ENCODE results near the gene CDH12.

CDH12 gene

GRCh38 chr5:22734907-22735306, 118.2 kb downstream of the CDH12 start:
- no peak for TF ChIP-seq CTCF (conservative IDR thresholded peaks at IDR 0.05; ENCODE audit: low read depth, low read length)
- no peak for DNase-seq (ENCODE audit: low read depth)
- no peak overlapping the region for H3K4me3 ChIP-seq (ENCODE audit: low read length)

- no peak for TF ChIP-seq CTCF (conservative IDR thresholded peaks at IDR 0.05; ENCODE audit: low read depth, low read length)
- no peak overlapping the region for H3K4me3 ChIP-seq (ENCODE audit: low read length)
- no peak for DNase-seq (ENCODE audit: low read depth)
Observed at GRCh38 chr5:22728610-22729009, 124.5 kb downstream of the CDH12 start.

- no peak for TF ChIP-seq CTCF (conservative IDR thresholded peaks at IDR 0.05; ENCODE audit: low read depth, low read length)
- DNase-seq (ENCODE audit: low read depth): no peak
- no peak overlapping the region for H3K4me3 ChIP-seq (ENCODE audit: low read length)
Observed at GRCh38 chr5:22722491-22722890, 130.7 kb downstream of the CDH12 start.

- no peak overlapping the region for H3K4me3 ChIP-seq (ENCODE audit: low read length)
- no peak for TF ChIP-seq CTCF (conservative IDR thresholded peaks at IDR 0.05; ENCODE audit: low read depth, low read length)
- no peak for DNase-seq (ENCODE audit: low read depth)
Observed at GRCh38 chr5:22722056-22722455, 131.1 kb downstream of the CDH12 start.

- no peak overlapping the region for H3K4me3 ChIP-seq (ENCODE audit: low read length)
- DNase-seq (ENCODE audit: low read depth): no peak
- no peak for TF ChIP-seq CTCF (conservative IDR thresholded peaks at IDR 0.05; ENCODE audit: low read depth, low read length)
Observed at GRCh38 chr5:22719842-22720241, 133.3 kb downstream of the CDH12 start.

GRCh38 chr5:22710660-22711059, 142.5 kb downstream of the CDH12 start:
- no peak overlapping the region for H3K4me3 ChIP-seq (ENCODE audit: low read length)
- DNase-seq (ENCODE audit: low read depth): no peak
- TF ChIP-seq CTCF (conservative IDR thresholded peaks at IDR 0.05; ENCODE audit: low read depth, low read length): no peak

- DNase-seq (ENCODE audit: low read depth): no peak
- no peak for TF ChIP-seq CTCF (conservative IDR thresholded peaks at IDR 0.05; ENCODE audit: low read depth, low read length)
- H3K4me3 ChIP-seq (ENCODE audit: low read length): no peak overlapping the region
Observed at GRCh38 chr5:22709743-22710142, 143.4 kb downstream of the CDH12 start.

Data from retinal pigment epithelial cell (primary cell).